K562 (cell line): Measurements from ENCODE around the gene TXNRD2. TPM values are rescaled to one million over a fixed set of nuclear protein-coding genes. Genes with fewer than 3 reads are reported as not detected.
A peak's percentile ranks its signal among the peaks of the same experiment; 100 is the strongest.

Experiments
- ATAC-seq: fragments of 200-7000 bp; cut with Tn5 transposase; 3 replicates; pipeline ENCODE4 v1.9.1; 2020; ENCODE audit warnings: moderate library complexity
- BruUV-seq: library from RNA; stranded (reverse); fragments of 400-500 nt; replicated peaks from 2 replicates; lab custom pipeline; 2021; lab: Mats Ljungman, UMichigan
- CTCF ChIA-PET: fragments of 300-600 bp; formaldehyde crosslinking; extraction: SDS; loops from one replicate; lab custom pipeline; 2021; ENCODE audit warnings: low intra/inter-chr PET ratio; lab: Yijun Ruan, JAX
- POLR2A ChIA-PET: fragments of 300-600, 350-650 bp; sonication (Branson Sonifier 250); formaldehyde crosslinking; extraction: SDS; loops from one replicate; lab custom pipeline; 2021; ENCODE audit warnings: antibody characterized with exemption, inconsistent platforms; lab: Yijun Ruan, JAX
- DNase-seq, 4 experiments: peaks; one replicate each; pipeline versions ENCODE4 v3.0.0 to v3.0.0-alpha.2; 2011 to 2018; ENCODE audit warnings: low spot score in 3 of 4, mixed read lengths in 3 of 4; ENCODE audit errors: extremely low read depth in 1 of 4
- FAIRE-seq: peaks from 2 replicates; lab custom pipeline; 2011; peaks lifted over from hg19 to GRCh38; lab: Jason Lieb, UNC
- H2AFZ ChIP-seq: 2 replicates; pipeline ENCODE4 v1.6.0; 2011; ENCODE audit warnings: low read depth, low read length, control low read depth, inconsistent platforms
- H3K27ac ChIP-seq: fragments of 200-600 bp; 3 replicates; pipeline ENCODE4 v1.8.0; 2011; ENCODE audit warnings: low read depth, mild to moderate bottlenecking, control low read depth, inconsistent platforms, low read length, moderate library complexity, mixed read lengths; ENCODE audit errors: extremely low read depth
- H3K27me3 ChIP-seq, 2 experiments: fragments of 300-600 bp in 1 of 2; 2 replicates in 1 of 2; 3 replicates in 1 of 2; pipeline versions ENCODE4 v1.6.0 to v1.8.0; 2011; ENCODE audit warnings: inconsistent platforms in 2 of 2, low read length in 2 of 2, mild to moderate bottlenecking in 1 of 2, mixed read lengths in 1 of 2, moderate library complexity in 1 of 2; ENCODE audit not compliant: control insufficient read depth in 2 of 2, insufficient read depth in 2 of 2
- H3K36me3 ChIP-seq: fragments of 300-600 bp; 3 replicates; pipeline ENCODE4 v1.8.0; 2011; ENCODE audit warnings: mild to moderate bottlenecking, low read length, inconsistent platforms; ENCODE audit not compliant: control insufficient read depth, insufficient read depth
- H3K4me1 ChIP-seq, 2 experiments: fragments of 200-600 bp in 1 of 2; replicated peaks in 1 of 2; 2 replicates in 1 of 2; 3 replicates in 1 of 2; pipeline versions ENCODE4 v1.5.1 to v1.8.0; 2011; ENCODE audit warnings: inconsistent platforms in 2 of 2, low read length in 2 of 2, mild to moderate bottlenecking in 1 of 2, mixed read lengths in 1 of 2, moderate library complexity in 1 of 2; ENCODE audit not compliant: control insufficient read depth in 2 of 2, insufficient read depth in 2 of 2
- H3K4me2 ChIP-seq: 2 replicates; pipeline ENCODE4 v1.6.1; 2011; ENCODE audit warnings: low read length, control low read depth, inconsistent platforms, mixed read lengths; ENCODE audit not compliant: insufficient read depth
- H3K4me3 ChIP-seq: fragments of 200-600 bp; sonication (generic), shearing (Covaris generic); 2 replicates; pipeline ENCODE4 v1.5.1; 2016; ENCODE audit warnings: control low read depth, inconsistent platforms
- H3K79me2 ChIP-seq: fragments of 200-600 bp; 3 replicates; pipeline ENCODE4 v1.8.0; 2011; ENCODE audit warnings: low read length, inconsistent platforms; ENCODE audit not compliant: control insufficient read depth, insufficient read depth
- H3K9ac ChIP-seq, 2 experiments: 2 replicates each; pipeline versions ENCODE4 v1.6.0 to v1.6.1; 2011; ENCODE audit warnings: low read depth in 2 of 2, low read length in 2 of 2, control low read depth in 1 of 2, inconsistent platforms in 1 of 2, mild to moderate bottlenecking in 1 of 2, mixed read lengths in 1 of 2; ENCODE audit not compliant: insufficient read depth in 1 of 2
- H3K9me1 ChIP-seq: one replicate; pipeline ENCODE4 v1.6.0; 2011; ENCODE audit warnings: inconsistent platforms, mild to moderate bottlenecking, low read length, moderate library complexity; ENCODE audit not compliant: control insufficient read depth, insufficient read depth
- H3K9me3 ChIP-seq: replicated peaks from 2 replicates; pipeline ENCODE4 v1.5.1; 2011; ENCODE audit warnings: low read depth, low read length, inconsistent platforms; ENCODE audit not compliant: control insufficient read depth, insufficient read depth
- H4K20me1 ChIP-seq: replicated peaks from 2 replicates; pipeline ENCODE4 v1.6.1; 2011; ENCODE audit warnings: low read length, inconsistent platforms, mixed read lengths; ENCODE audit not compliant: control insufficient read depth, insufficient read depth
- CBX2 ChIP-seq: fragments of 200-600 bp; sonication (generic); IDR thresholded peaks from one replicate; pipeline ENCODE4 v1.6.1; 2012; ENCODE audit warnings: mild to moderate bottlenecking, low read length, inconsistent platforms; ENCODE audit not compliant: insufficient read depth, poor library complexity, severe bottlenecking
- CCNT2 ChIP-seq: IDR thresholded peaks from 2 replicates; pipeline ENCODE4 v1.6.1; 2011; ENCODE audit warnings: borderline replicate concordance, low read depth, mild to moderate bottlenecking, moderate library complexity, mixed read lengths, low read length; ENCODE audit not compliant: insufficient read length; ENCODE audit errors: extremely low read depth
- CEBPB ChIP-seq: fragments of 450-650 bp; IDR thresholded peaks from 2 replicates; pipeline ENCODE4 v1.6.1; 2016; ENCODE audit warnings: missing genetic modification characterization, missing compliant biosample characterization
- MCM7 ChIP-seq, 2 experiments: fragments of 450-650 bp; IDR thresholded peaks; 2 replicates each; pipeline ENCODE4 v1.6.1; 2016 to 2018
- OTX1 ChIP-seq: fragments of 450-650 bp; formaldehyde crosslinking; IDR thresholded peaks from 2 replicates; pipeline ENCODE4 v1.4.0; 2022; ENCODE audit warnings: mild to moderate bottlenecking
- RBM17 ChIP-seq: fragments of 200-400 bp; formaldehyde crosslinking; IDR thresholded peaks from 2 replicates; pipeline ENCODE4 v1.6.1; 2017; ENCODE audit warnings: low read depth, mild to moderate bottlenecking, low read length, borderline replicate concordance
- SMARCC2 ChIP-seq: fragments of 450-650 bp; IDR thresholded peaks from 2 replicates; pipeline ENCODE4 v1.6.1; 2017; ENCODE audit warnings: antibody characterized with exemption, moderate library complexity, mild to moderate bottlenecking, low read depth
- STAT5B ChIP-seq: fragments of 250-450 bp; sonication (Bioruptor Pico); IDR thresholded peaks from 2 replicates; pipeline ENCODE4 v1.8.0; 2021; ENCODE audit warnings: mild to moderate bottlenecking, inconsistent platforms
- TEAD4 ChIP-seq, 2 experiments: sonication (generic) in 1 of 2; formaldehyde crosslinking in 1 of 2; IDR thresholded peaks; 2 replicates each; pipeline versions ENCODE4 v1.6.1 to v1.8.0; 2012 to 2022; ENCODE audit warnings: borderline replicate concordance in 1 of 2, inconsistent platforms in 1 of 2, low read length in 1 of 2, mild to moderate bottlenecking in 1 of 2, missing genetic modification reagents in 1 of 2
- TGIF2 ChIP-seq: sonication (generic); formaldehyde crosslinking; IDR thresholded peaks from 2 replicates; pipeline ENCODE4 v1.8.1; 2022; ENCODE audit warnings: mild to moderate bottlenecking, missing genetic modification reagents, moderate library complexity
- ZNF197 ChIP-seq: fragments of 200-800 bp; sonication (Bioruptor generic); IDR thresholded peaks from 2 replicates; pipeline ENCODE4 v1.6.1; 2016; ENCODE audit warnings: low read depth, missing genetic modification characterization, missing compliant biosample characterization
- ZNF764 ChIP-seq: fragments of 250-450 bp; sonication (Bioruptor Pico); IDR thresholded peaks from 2 replicates; pipeline ENCODE4 v1.4.0; 2020; ENCODE audit warnings: low read depth, mild to moderate bottlenecking, moderate library complexity
- ZNF766 ChIP-seq: fragments of 200-800 bp; sonication (Bioruptor generic); conservative IDR thresholded peaks from 2 replicates; pipeline ENCODE4 v1.6.1; 2016; ENCODE audit warnings: missing genetic modification characterization, missing compliant biosample characterization
- WGBS: fragments of 100-300 bp; shearing (Covaris generic); methylation state at CpG from one replicate; pipeline ENCODE4 v1.1.6; 2016; ENCODE audit warnings: low coverage, mixed read lengths; ENCODE audit not compliant: insufficient coverage; ENCODE audit errors: missing lambda C conversion rate; 5-methylcytosine and 5-hydroxymethylcytosine counted together
- in situ Hi-C: fragments of 300-500 bp; cut with MboI; formaldehyde crosslinking; loops from 4 replicates; pipeline ENCODE4 v1.15.0; 2018; ENCODE audit warnings: inconsistent platforms, mixed read lengths
- intact Hi-C: fragments of 100-400 bp; cut with micrococcal nuclease; formaldehyde crosslinking; loops from 2 replicates; pipeline ENCODE4 v1.14.2; 2022
- polyA plus RNA-seq, 8 experiments: library from polyadenylated mRNA; depleted of rRNA in 4 of 8; stranded (reverse) in 5 of 8; unstranded in 3 of 8; fragments of >200 nt; fragmentation: Nextera tagmentation in 2 of 8; fragmentation: Illumina TruSeq in 1 of 8; extraction: Ambion mirVana in 2 of 8; extraction: Trizol in 1 of 8; gene quantifications; 2 replicates each; pipeline versions ENCODE4 v1.2.1 to v1.2.3, GENCODE V29; 2011 to 2014; ENCODE audit warnings: inconsistent platforms in 1 of 8, missing spikeins in 1 of 8
- total RNA-seq, 7 experiments: library from RNA; depleted of rRNA in 6 of 7; stranded (reverse); fragments of >200 nt in 6 of 7; fragmentation: Illumina TruSeq in 2 of 7; extraction: Trizol in 2 of 7; gene quantifications; 2 replicates each; pipeline versions ENCODE4 v1.2.1 to v1.2.3, GENCODE V29; 2011 to 2021; ENCODE audit warnings: low replicate concordance in 1 of 7
- TF ChIP-seq, protein P1 (sequence below): sonication (generic); formaldehyde crosslinking; IDR thresholded peaks from 2 replicates; pipeline ENCODE4 v1.8.0; 2022; ENCODE audit warnings: mild to moderate bottlenecking, missing genetic modification reagents
- TF ChIP-seq, protein P2 (sequence below): IDR thresholded peaks from 2 replicates; pipeline ENCODE4 v1.6.1; 2011; ENCODE audit warnings: borderline replicate concordance, low read depth, mild to moderate bottlenecking, moderate library complexity, low read length; ENCODE audit not compliant: insufficient read depth, poor library complexity, severe bottlenecking
- TF ChIP-seq, protein P3 (sequence below): fragments of 450-650 bp; IDR thresholded peaks from 2 replicates; pipeline ENCODE4 v1.6.1; 2016

The TXNRD2 gene
- total and polyA plus RNA-seq, 9 of the 15 experiments (the other 6 are each of a cell fraction or from before 2014, with no cell fraction given) = 3.3 to 80.2 (median 49.4) TPM

DNA sequence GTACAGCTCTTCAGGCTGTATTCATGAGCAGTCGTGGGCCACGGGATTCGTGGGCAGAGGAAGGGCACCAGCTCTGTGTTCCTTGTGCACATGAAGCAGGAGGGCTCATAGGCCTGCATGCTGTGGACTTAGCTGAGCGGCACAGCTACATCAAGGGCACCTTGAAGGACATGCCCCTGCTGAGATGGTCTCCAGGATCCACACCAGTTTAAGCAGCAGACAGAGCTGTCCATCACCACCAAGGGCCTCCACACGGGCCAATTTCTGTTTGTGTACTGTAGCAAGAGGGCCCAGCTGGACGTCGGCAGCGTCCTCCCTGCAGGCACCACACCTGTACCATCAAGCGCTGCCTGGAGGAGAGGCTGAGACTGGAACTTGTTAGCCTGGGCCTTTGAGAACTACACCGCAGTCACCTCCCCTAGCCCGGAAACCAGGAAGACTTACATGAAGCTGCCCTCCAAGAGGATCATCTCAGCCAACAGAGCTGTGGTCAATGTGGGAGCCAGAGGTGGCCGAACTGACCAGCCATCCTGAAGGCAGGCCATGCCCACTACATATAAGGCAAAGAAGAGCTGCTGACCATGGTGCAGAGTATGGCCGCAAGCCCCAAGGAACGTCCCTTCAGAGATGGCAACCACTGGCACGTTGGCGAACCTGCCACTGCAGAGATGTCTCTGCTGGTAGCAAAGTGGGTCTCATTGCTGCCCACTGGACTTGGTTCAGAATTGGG is 54.2 kb downstream of the TXNRD2 start:
- peaks cover 17 to 73% of the 10 kb centered on the region in 2 experiments for H3K4me1 ChIP-seq
- no peaks in the 10 kb centered on the region for H3K9me3 ChIP-seq
- ATAC-seq (no peak), DNase-seq (no peak), FAIRE-seq (no peak)
- H3K27me3 ChIP-seq = no peaks in the 10 kb centered on the region
- no peak overlapping the region for H3K27ac ChIP-seq
- H3K4me2 ChIP-seq = no peak overlapping the region
- H3K9me1 ChIP-seq = peaks cover 10% of the 10 kb centered on the region
- 57% methylated on average over 16 of the region's 16 CpGs for WGBS
- no peak overlapping the region for H2AFZ ChIP-seq
- H3K79me2 ChIP-seq = no peaks in the 10 kb centered on the region
- no peak overlapping the region for H3K4me3 ChIP-seq
- CTCF ChIA-PET = no interaction called here
- intact Hi-C loops = no loop called here
- BruUV-seq = no TSS peak
- H3K9ac ChIP-seq = peak overlapping the region in 1 of 2 experiments; percentile 21; a peak in 2 of 4 replicates
- peaks cover 35% of the 10 kb centered on the region for H4K20me1 ChIP-seq
- in situ Hi-C loops = no loop called here
- POLR2A ChIA-PET = interaction anchor here (0.5 to 11.1 kb wide), 16 partner anchors 9 to 318 kb away, joined by 3 to 141 read pairs (median 4); no protein-coding TSS in a partner anchor
- no peaks in the 10 kb centered on the region for H3K36me3 ChIP-seq
- TF ChIP-seq RBM17 (no peak), OTX1 (CRISPR knock-in tag) (no peak), CEBPB (tag) (peak; percentile 71; the same call in 1 of the 2 replicates), ZNF764 (CRISPR knock-in tag) (peak; percentile 7; the same call in 1 of the 2 replicates), ZNF197 (CRISPR knock-in tag) (no peak), STAT5B (CRISPR knock-in tag) (no peak), CCNT2 (no peak), SMARCC2 (no peak), ZNF766 (0 out of 2 replicates have a peak, but pooled peaks have one; percentile 13), MCM7 (IDR thresholded peaks at IDR 0.05) (no peak), TGIF2 (CRISPR knock-in tag) (no peak), TEAD4 (IDR thresholded peaks at IDR 0.05; ENCODE audit: low read length) (no peak), TEAD4 (CRISPR knock-in tag; IDR thresholded peaks at IDR 0.05; ENCODE audit: borderline replicate concordance) (no peak), CBX2 (no peak)
- TF ChIP-seq, protein P1, sequence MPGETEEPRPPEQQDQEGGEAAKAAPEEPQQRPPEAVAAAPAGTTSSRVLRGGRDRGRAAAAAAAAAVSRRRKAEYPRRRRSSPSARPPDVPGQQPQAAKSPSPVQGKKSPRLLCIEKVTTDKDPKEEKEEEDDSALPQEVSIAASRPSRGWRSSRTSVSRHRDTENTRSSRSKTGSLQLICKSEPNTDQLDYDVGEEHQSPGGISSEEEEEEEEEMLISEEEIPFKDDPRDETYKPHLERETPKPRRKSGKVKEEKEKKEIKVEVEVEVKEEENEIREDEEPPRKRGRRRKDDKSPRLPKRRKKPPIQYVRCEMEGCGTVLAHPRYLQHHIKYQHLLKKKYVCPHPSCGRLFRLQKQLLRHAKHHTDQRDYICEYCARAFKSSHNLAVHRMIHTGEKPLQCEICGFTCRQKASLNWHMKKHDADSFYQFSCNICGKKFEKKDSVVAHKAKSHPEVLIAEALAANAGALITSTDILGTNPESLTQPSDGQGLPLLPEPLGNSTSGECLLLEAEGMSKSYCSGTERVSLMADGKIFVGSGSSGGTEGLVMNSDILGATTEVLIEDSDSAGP (CRISPR knock-in tag) = no peak
- TF ChIP-seq, protein P2, sequence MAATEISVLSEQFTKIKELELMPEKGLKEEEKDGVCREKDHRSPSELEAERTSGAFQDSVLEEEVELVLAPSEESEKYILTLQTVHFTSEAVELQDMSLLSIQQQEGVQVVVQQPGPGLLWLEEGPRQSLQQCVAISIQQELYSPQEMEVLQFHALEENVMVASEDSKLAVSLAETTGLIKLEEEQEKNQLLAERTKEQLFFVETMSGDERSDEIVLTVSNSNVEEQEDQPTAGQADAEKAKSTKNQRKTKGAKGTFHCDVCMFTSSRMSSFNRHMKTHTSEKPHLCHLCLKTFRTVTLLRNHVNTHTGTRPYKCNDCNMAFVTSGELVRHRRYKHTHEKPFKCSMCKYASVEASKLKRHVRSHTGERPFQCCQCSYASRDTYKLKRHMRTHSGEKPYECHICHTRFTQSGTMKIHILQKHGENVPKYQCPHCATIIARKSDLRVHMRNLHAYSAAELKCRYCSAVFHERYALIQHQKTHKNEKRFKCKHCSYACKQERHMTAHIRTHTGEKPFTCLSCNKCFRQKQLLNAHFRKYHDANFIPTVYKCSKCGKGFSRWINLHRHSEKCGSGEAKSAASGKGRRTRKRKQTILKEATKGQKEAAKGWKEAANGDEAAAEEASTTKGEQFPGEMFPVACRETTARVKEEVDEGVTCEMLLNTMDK = no peak
- TF ChIP-seq, protein P3, sequence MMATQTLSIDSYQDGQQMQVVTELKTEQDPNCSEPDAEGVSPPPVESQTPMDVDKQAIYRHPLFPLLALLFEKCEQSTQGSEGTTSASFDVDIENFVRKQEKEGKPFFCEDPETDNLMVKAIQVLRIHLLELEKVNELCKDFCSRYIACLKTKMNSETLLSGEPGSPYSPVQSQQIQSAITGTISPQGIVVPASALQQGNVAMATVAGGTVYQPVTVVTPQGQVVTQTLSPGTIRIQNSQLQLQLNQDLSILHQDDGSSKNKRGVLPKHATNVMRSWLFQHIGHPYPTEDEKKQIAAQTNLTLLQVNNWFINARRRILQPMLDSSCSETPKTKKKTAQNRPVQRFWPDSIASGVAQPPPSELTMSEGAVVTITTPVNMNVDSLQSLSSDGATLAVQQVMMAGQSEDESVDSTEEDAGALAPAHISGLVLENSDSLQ = peak; percentile 35; the same call in 1 of the 2 replicates
